ENCODE data around the gene SSBP2. TPM values are rescaled to one million over a fixed set of nuclear protein-coding genes. Genes with fewer than 3 reads are reported as not detected.

SSBP2 gene
- total RNA-seq, 2 donors from 2014 or later, result 39.6 to 43.9 TPM

GRCh38 chr5:81383867-81384266 is 367.0 kb downstream of the SSBP2 start:
- no peak for DNase-seq
- Mint-ChIP-seq H3K27me3 (peaks cover 10% of the 10 kb centered on the region), H3K27ac (no peak overlapping the region), H3K36me3 (ENCODE audit: low read depth) (no peaks in the 10 kb centered on the region), H3K4me3 (no peak overlapping the region), H3K4me1 (no peaks in the 10 kb centered on the region)
- no peaks in the 10 kb centered on the region for H3K9me3 ChIP-seq (ENCODE audit: control insufficient read depth, low read length, poor library complexity, severe bottlenecking)
- ATAC-seq, result no peak

- no peak overlapping the region for H3K27ac Mint-ChIP-seq
- H3K27me3 Mint-ChIP-seq, result peaks cover 17% of the 10 kb centered on the region
- ATAC-seq, result no peak
- H3K4me3 Mint-ChIP-seq, result no peak overlapping the region
- no peaks in the 10 kb centered on the region for H3K36me3 Mint-ChIP-seq (ENCODE audit: low read depth)
- H3K9me3 ChIP-seq (ENCODE audit: control insufficient read depth, low read length, poor library complexity, severe bottlenecking), result no peaks in the 10 kb centered on the region
- DNase-seq, result no peak
- peaks cover 2% of the 10 kb centered on the region for H3K4me1 Mint-ChIP-seq
These were observed 379.5 kb downstream of the SSBP2 start for GRCh38 chr5:81371354-81371876.

DNA sequence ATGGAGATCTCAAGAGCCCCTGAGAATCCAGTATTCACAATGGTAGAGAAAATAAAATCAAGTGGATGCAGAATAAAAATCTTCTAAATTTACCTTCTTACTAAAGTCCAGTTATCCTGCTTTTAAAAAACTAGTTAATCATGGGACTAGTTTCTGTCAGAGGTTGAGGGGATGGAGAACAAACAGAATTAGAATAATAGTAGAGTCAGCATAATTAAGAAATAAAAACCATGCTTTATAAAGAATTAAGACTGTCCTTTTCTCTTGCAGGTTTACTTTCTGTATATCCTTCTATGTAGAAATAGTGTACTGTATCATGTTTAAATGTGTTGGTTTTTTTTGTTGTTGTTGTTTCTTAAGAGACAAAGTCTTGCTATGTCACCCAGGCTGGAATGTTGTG is 380.0 kb downstream of the SSBP2 start:
- no peaks in the 10 kb centered on the region for H3K9me3 ChIP-seq (ENCODE audit: control insufficient read depth, low read length, poor library complexity, severe bottlenecking)
- Mint-ChIP-seq H3K27me3 (peaks cover 22% of the 10 kb centered on the region), H3K36me3 (ENCODE audit: low read depth) (no peaks in the 10 kb centered on the region), H3K4me3 (no peak overlapping the region), H3K27ac (no peak overlapping the region), H3K4me1 (peaks cover 2% of the 10 kb centered on the region)
- DNase-seq (no peak), ATAC-seq (no peak)

GRCh38 chr5:81365541-81365940 is 385.4 kb downstream of the SSBP2 start:
- Mint-ChIP-seq H3K27ac (no peak overlapping the region), H3K4me3 (no peak overlapping the region), H3K36me3 (ENCODE audit: low read depth) (no peaks in the 10 kb centered on the region), H3K4me1 (peaks cover 2% of the 10 kb centered on the region), H3K27me3 (peaks cover 24% of the 10 kb centered on the region)
- DNase-seq, result no peak
- no peaks in the 10 kb centered on the region for H3K9me3 ChIP-seq (ENCODE audit: control insufficient read depth, low read length, poor library complexity, severe bottlenecking)
- no peak for ATAC-seq

- Mint-ChIP-seq H3K4me1 (no peaks in the 10 kb centered on the region), H3K36me3 (ENCODE audit: low read depth) (peaks cover 2% of the 10 kb centered on the region), H3K27ac (no peak overlapping the region), H3K27me3 (peaks cover 34% of the 10 kb centered on the region), H3K4me3 (no peak overlapping the region)
- no peaks in the 10 kb centered on the region for H3K9me3 ChIP-seq (ENCODE audit: control insufficient read depth, low read length, poor library complexity, severe bottlenecking)
- DNase-seq (no peak), ATAC-seq (no peak)
These were observed 387.6 kb downstream of the SSBP2 start for GRCh38 chr5:81363093-81363871.

Other genes with a start within 250 kb of the SSBP2 start
- gene ATG10, start 220.9 kb upstream of the SSBP2 start, total RNA-seq, result 1 to 10 TPM; 7.7 to 9.0 TPM